Transverse colon (tissue), 4 donors: ENCODE results near the gene SRRM1. TPM values are rescaled to one million over a fixed set of nuclear protein-coding genes. Genes with fewer than 3 reads are reported as not detected.
"Not testable (repeated sequence)": the region's sequence is repeated elsewhere in the genome, so short reads cannot be mapped to it uniquely, and the experiment has no call there.

Source experiments
- DNase-seq: peaks from one replicate; pipeline ENCODE4 v3.0.0-alpha.2; 2019
- H3K27ac ChIP-seq, 4 donors: fragments of 200-600 bp; sonication (generic); 2 replicates each; pipeline ENCODE4 v1.5.1; 2016 to 2018; ENCODE audit warnings: inconsistent platforms in 4 of 4
- H3K27me3 ChIP-seq: fragments of 200-600 bp; sonication (generic); 2 replicates; pipeline ENCODE4 v1.5.1; 2017; ENCODE audit warnings: inconsistent platforms
- H3K36me3 ChIP-seq, 4 donors: fragments of 200-600 bp; sonication (generic); 2 replicates each; pipeline ENCODE4 v1.5.1; 2017 to 2019; ENCODE audit warnings: inconsistent platforms in 4 of 4
- H3K4me1 ChIP-seq, 4 donors: fragments of 200-600 bp; sonication (generic); 2 replicates each; pipeline ENCODE4 v1.5.1; 2017 to 2020; ENCODE audit warnings: inconsistent platforms in 4 of 4
- H3K4me3 ChIP-seq, 4 donors: fragments of 200-600 bp; sonication (generic); 1 replicate in 1 of 4; 2 replicates in 3 of 4; pipeline versions ENCODE4 v1.5.1 to v1.6.1; 2017 to 2019; ENCODE audit warnings: inconsistent platforms in 4 of 4
- H3K9me3 ChIP-seq, 2 donors: fragments of 200-600 bp; sonication (generic); 2 replicates each; pipeline ENCODE4 v1.5.1; 2017 to 2019; ENCODE audit warnings: inconsistent platforms in 2 of 2
- CTCF ChIP-seq, 5 experiments: fragments of 200-600 bp in 3 of 5; fragments of 450-650 bp in 2 of 5; sonication (generic) in 3 of 5; IDR thresholded peaks; 1 replicate in 2 of 5; 2 replicates in 3 of 5; pipeline ENCODE4 v1.5.1; 2016 to 2017; ENCODE audit warnings: antibody characterized with exemption in 5 of 5, inconsistent platforms in 3 of 5, mild to moderate bottlenecking in 2 of 5, moderate library complexity in 1 of 5
- EP300 ChIP-seq: sonication (generic); formaldehyde crosslinking; IDR thresholded peaks from one replicate; pipeline ENCODE4 v1.6.1; 2017; ENCODE audit warnings: antibody characterized with exemption, low read depth
- POLR2A ChIP-seq: fragments of 450-650 bp; IDR thresholded peaks from one replicate; pipeline ENCODE4 v1.6.1; 2016; ENCODE audit warnings: antibody characterized with exemption, mild to moderate bottlenecking, moderate library complexity
- POLR2AphosphoS5 ChIP-seq, 3 donors: sonication (generic); formaldehyde crosslinking; IDR thresholded peaks; one replicate each; pipeline ENCODE4 v1.6.1; 2016; ENCODE audit warnings: antibody characterized with exemption in 3 of 3
- WGBS, 2 donors: methylation state at CpG; one replicate each; pipeline ENCODE4 v1.1.5; 2018; ENCODE audit warnings: low coverage in 1 of 2; 5-methylcytosine and 5-hydroxymethylcytosine counted together
- in situ Hi-C, 4 donors: fragments of 200-750 bp; cut with MboI; loops; one replicate each; pipeline versions ENCODE4 v1.15.0 to v1.15.1; 2017; ENCODE audit warnings: low sequenced_read_pairs in 3 of 4, low pct_ligation_motif_present in 1 of 4, low pct_unique_long_range_greater_than_20kb in 1 of 4
- intact Hi-C: fragments of 100-400 bp; cut with DNase I; formaldehyde crosslinking; loops from one replicate; pipeline ENCODE4 v1.15.1; 2023; ENCODE audit warnings: low total_unique reads
- total RNA-seq, 4 donors: library from RNA; depleted of rRNA; stranded (reverse); fragments of >200 nt; gene quantifications; one replicate each; pipeline ENCODE4 v1.1.0, GENCODE V29; 2016

SRRM1 gene
- total RNA-seq, 4 donors from 2014 or later: 71.1 to 209 (median 141) TPM

GRCh38 chr1:24705260-24706073 lies 62.4 kb downstream of the SRRM1 start:
- in situ Hi-C loops (no loop called here), intact Hi-C loops (no loop called here)
- Histone ChIP-seq H3K4me3 (peak overlapping the region in 3 of 4 donors; percentile 15 to 39 (median 15)), H3K36me3 (no peaks in the 10 kb centered on the region), H3K4me1 (peaks cover 0 to 14% (median 11%) of the 10 kb centered on the region in 4 donors), H3K27me3 (no peaks in the 10 kb centered on the region), H3K9me3 (no peaks in the 10 kb centered on the region), H3K27ac (peak overlapping the region; percentile 68 to 81 (median 78))
- WGBS, 2 donors: 22 to 38% methylated on average over 5 to 18 of the region's 18 CpGs
- TF ChIP-seq POLR2A (no peak), POLR2AphosphoS5 (IDR thresholded peaks at IDR 0.05) (no peak), CTCF (IDR thresholded peaks at IDR 0.05) (no peak), EP300 (no peak)
- DNase-seq: peak; percentile 82

GRCh38 chr1:24706074-24706389 lies 62.9 kb downstream of the SRRM1 start:
- intact Hi-C loops: not testable (repeated sequence)

GRCh38 chr1:24707687-24708086 lies 64.6 kb downstream of the SRRM1 start:
- no peak overlapping the region for H3K27ac ChIP-seq
- H3K27me3 ChIP-seq: no peaks in the 10 kb centered on the region
- H3K4me3 ChIP-seq: no peak overlapping the region
- H3K36me3 ChIP-seq: no peaks in the 10 kb centered on the region
- no peaks in the 10 kb centered on the region for H3K9me3 ChIP-seq
- 67% methylated on average over 4 of the region's 4 CpGs; no CpG with 5 or more reads in 1 of the 2 donors for WGBS, 2 donors
- in situ Hi-C loops: no loop called here
- intact Hi-C loops: no loop called here
- peaks cover 0 to 14% (median 11%) of the 10 kb centered on the region in 4 donors for H3K4me1 ChIP-seq
- no peak for DNase-seq
- TF ChIP-seq EP300: no peak
- no peak for TF ChIP-seq POLR2A
- no peak for TF ChIP-seq POLR2AphosphoS5 (IDR thresholded peaks at IDR 0.05)
- no peak for TF ChIP-seq CTCF (IDR thresholded peaks at IDR 0.05)

More at GRCh38 chr1:24706074-24706389, 62.9 kb downstream of the SRRM1 start:
- H3K36me3 ChIP-seq, DNase-seq, H3K9me3 ChIP-seq, in situ Hi-C loops, H3K27me3 ChIP-seq: not testable (repeated sequence)
- H3K4me1 ChIP-seq: peaks cover 0 to 14% (median 11%) of the 10 kb centered on the region in 4 donors
- peak overlapping the region; percentile 68 to 81 (median 78) for H3K27ac ChIP-seq
- WGBS, 2 donors: 79% methylated on average over 9 of the region's 9 CpGs; no CpG with 5 or more reads in 1 of the 2 donors
- H3K4me3 ChIP-seq: peak overlapping the region in 3 of 4 donors; percentile 15 to 39 (median 15)

GRCh38 chr1:24708938-24709337 lies 65.8 kb downstream of the SRRM1 start:
- intact Hi-C loops: no loop called here
- in situ Hi-C loops: no loop called here
- Histone ChIP-seq H3K27ac (no peak overlapping the region), H3K36me3 (no peaks in the 10 kb centered on the region), H3K27me3 (no peaks in the 10 kb centered on the region), H3K9me3 (no peaks in the 10 kb centered on the region), H3K4me3 (no peak overlapping the region), H3K4me1 (peaks cover 0 to 14% (median 11%) of the 10 kb centered on the region in 4 donors)
- DNase-seq: no peak
- no peak for TF ChIP-seq CTCF (IDR thresholded peaks at IDR 0.05)
- TF ChIP-seq POLR2AphosphoS5 (IDR thresholded peaks at IDR 0.05): no peak
- TF ChIP-seq EP300: no peak
- WGBS, 2 donors: 88% methylated on average over 4 of the region's 4 CpGs; no CpG with 5 or more reads in 1 of the 2 donors
